IPS-15b (cell line): ENCODE measurements around the gene THNSL1.

Experiments
- H3K27me3 ChIP-seq: one replicate; pipeline ENCODE4 v1.6.1; 2013; ENCODE audit warnings: low read length; ENCODE audit not compliant: control insufficient read depth, insufficient read depth
- H3K36me3 ChIP-seq: one replicate; pipeline ENCODE4 v1.6.1; 2013; ENCODE audit warnings: low read length; ENCODE audit not compliant: control insufficient read depth, insufficient read depth
- H3K4me1 ChIP-seq: one replicate; pipeline ENCODE4 v1.6.1; 2013; ENCODE audit warnings: mild to moderate bottlenecking, low read length; ENCODE audit not compliant: control insufficient read depth, insufficient read depth
- H3K4me3 ChIP-seq: one replicate; pipeline ENCODE4 v1.5.1; 2013; ENCODE audit warnings: low read depth, low read length
- H3K9ac ChIP-seq: one replicate; pipeline ENCODE4 v1.6.1; 2013; ENCODE audit warnings: low read depth, mild to moderate bottlenecking, low read length
- H3K9me3 ChIP-seq: one replicate; pipeline ENCODE4 v1.6.1; 2013; ENCODE audit warnings: mild to moderate bottlenecking, low read length; ENCODE audit not compliant: control insufficient read depth, insufficient read depth

THNSL1 gene

DNA sequence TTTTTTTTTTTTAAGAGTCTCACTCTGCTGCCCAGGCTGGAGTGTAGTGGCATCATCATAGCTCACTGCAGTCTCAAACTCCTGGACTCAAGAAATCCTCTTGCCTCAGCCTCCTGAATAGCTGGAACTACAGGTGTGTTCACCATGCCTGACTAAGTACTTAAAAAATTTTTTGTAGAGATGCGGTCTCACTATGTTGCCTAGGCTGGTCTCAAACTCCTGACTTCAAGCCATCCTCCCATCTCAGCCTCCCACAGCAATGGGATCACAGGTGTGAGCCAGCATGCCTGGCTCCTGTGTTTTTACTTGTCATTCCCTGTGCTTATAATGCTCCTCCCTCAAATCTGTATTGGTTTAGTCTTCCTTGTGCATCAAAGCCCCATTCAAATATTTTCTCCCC, 46.7 kb downstream of the THNSL1 start:
- H3K36me3 ChIP-seq, result no peaks in the 10 kb centered on the region
- no peak overlapping the region for H3K4me3 ChIP-seq
- H3K9ac ChIP-seq, result no peak overlapping the region
- H3K27me3 ChIP-seq, result peaks cover 21% of the 10 kb centered on the region
- H3K4me1 ChIP-seq, result peaks cover 3% of the 10 kb centered on the region
- no peaks in the 10 kb centered on the region for H3K9me3 ChIP-seq

DNA sequence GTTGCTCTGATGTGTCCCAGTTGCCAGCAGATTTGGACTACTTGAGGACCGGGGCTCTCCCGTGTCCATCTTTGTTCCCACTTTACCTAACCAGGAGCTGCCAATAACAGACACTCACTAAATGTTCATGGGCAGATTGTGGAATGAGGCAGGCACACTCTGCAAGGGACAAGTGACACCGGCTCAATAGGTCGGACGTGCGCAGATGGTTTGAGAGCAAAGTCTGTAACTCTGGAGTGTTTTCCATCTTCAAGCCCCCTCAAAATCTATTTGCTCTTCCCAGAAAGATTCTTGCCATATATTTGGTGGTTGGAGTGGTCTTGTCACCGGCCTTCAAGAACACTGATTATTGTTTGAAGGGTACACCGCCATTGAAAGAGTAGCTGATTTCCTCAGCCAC, 47.2 kb downstream of the THNSL1 start:
- Histone ChIP-seq H3K9ac (no peak overlapping the region), H3K9me3 (no peaks in the 10 kb centered on the region), H3K4me3 (no peak overlapping the region), H3K27me3 (peaks cover 23% of the 10 kb centered on the region), H3K36me3 (no peaks in the 10 kb centered on the region), H3K4me1 (peaks cover 8% of the 10 kb centered on the region)

DNA sequence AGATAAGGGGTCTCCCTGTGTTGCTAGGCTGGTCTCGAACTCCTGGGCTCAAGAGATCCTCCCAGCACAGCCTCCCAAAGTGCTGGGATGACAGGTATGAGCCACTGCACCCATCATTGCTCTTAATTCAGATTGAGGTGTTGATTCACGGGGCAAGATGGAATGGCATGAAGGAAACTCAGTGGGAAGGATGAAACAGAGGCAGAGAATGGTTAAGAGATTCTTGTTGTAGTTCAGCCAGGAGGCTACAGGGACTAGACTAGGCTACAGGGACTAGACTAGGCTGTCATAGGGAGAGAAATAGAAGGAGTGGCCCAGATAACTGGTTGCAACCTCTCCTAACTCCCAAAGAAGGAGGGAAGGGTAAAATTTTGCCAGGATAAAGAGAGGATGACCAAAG, 48.0 kb downstream of the THNSL1 start:
- Histone ChIP-seq H3K27me3 (peaks cover 30% of the 10 kb centered on the region), H3K36me3 (no peaks in the 10 kb centered on the region), H3K4me1 (peaks cover 12% of the 10 kb centered on the region), H3K4me3 (no peak overlapping the region), H3K9me3 (no peaks in the 10 kb centered on the region), H3K9ac (no peak overlapping the region)

DNA sequence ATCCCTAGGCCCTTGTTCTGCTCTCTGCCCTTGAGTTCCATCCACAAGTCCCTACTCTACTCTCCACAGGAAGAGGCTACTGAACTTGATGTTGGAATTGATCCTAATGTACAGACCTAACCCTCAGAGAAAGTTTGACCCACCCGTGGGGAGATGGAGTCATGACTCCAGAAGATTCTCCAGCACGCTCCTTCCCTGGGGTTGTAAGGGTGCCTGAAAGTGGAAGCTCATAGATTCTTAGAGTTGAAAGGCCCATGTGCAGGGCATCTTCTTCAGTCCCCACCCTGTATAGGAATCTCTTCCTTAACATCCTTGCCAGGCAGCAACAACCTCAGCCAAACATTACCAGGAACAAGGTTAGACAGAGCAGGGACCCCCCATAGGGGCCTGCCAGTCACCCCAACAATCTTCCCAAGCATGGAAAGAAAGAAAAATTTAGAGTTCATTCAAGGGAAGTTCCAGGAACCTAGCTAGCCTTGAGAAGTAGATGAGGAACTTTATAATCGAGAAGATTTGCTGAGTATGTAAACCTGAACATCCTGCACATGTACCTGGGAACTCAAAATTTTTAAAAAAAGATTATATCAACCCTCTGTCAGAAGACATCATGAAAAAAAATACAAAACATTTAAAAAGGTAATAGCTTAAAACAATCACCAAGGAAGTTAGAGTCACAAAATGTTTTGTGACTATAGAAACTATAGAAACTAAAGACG, 49.5 kb downstream of the THNSL1 start:
- Histone ChIP-seq H3K9me3 (no peaks in the 10 kb centered on the region), H3K9ac (no peak overlapping the region), H3K27me3 (peaks cover 46% of the 10 kb centered on the region), H3K4me1 (peaks cover 12% of the 10 kb centered on the region), H3K36me3 (no peaks in the 10 kb centered on the region), H3K4me3 (no peak overlapping the region)

DNA sequence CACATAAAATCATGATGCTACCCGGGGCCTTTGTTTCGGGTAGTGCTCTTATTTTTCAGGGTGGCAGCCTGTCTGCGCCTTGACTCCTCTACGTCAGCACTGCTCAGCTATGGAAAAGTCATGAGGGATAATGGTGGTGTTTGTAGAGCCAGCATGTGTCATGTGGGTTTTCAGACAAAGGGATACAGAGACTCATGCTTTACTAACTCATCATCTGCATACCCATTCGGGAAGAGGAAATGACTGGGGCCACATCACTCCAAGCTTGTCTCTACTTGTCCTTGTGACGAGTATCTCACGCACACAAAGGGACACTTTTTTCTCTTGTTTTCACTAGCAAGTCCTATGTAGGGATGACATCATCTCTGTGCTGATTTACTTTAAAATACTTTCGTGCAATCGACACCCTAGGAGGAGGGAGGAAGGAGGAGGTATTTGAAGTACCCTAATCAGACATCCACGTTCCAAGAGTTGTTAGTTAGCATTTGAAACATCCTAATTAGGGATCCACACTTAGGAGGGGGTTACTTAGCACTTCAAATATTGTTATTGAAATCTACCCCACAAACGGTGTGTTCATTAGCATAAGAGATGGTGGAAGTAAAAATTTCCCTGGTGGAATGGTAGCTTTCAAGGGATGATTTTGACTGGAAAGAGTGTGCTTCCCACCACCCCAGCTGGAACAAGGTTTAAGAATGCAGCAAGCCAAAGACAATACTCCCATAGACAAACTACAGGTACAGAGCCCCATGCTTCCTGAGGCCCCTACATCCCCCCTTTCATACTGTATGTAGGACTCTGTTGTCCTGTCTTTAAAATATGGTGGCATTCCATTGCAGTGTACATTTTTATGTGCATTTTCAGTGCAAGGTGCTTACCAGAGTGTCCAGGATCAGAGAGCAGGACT, 52.0 kb downstream of the THNSL1 start:
- Histone ChIP-seq H3K9me3 (no peaks in the 10 kb centered on the region), H3K36me3 (no peaks in the 10 kb centered on the region), H3K9ac (no peak overlapping the region), H3K4me1 (peaks cover 12% of the 10 kb centered on the region), H3K27me3 (peaks cover 54% of the 10 kb centered on the region), H3K4me3 (peak overlapping the region; percentile 20)

DNA sequence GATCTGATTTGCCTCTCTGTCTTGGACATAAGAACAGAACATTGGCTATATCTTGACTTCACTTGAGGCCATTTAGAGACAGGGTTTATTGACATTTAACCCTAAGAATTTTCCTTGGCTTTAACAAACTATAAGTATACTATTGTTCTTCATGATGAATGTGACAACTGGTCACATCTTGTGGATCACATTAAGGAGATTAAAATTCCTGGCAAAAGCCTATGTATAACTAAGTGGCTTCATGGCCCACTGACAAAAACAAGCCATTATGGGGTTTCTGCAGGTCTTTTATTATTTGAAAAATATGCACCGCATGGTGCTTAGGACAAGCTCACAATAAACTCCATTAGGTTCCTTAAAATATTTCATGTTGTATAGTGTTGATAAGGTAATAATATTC, 54.8 kb downstream of the THNSL1 start:
- peaks cover 12% of the 10 kb centered on the region for H3K4me1 ChIP-seq
- peaks cover 54% of the 10 kb centered on the region for H3K27me3 ChIP-seq
- H3K9me3 ChIP-seq, result no peaks in the 10 kb centered on the region
- H3K9ac ChIP-seq, result no peak overlapping the region
- no peaks in the 10 kb centered on the region for H3K36me3 ChIP-seq
- H3K4me3 ChIP-seq, result no peak overlapping the region

DNA sequence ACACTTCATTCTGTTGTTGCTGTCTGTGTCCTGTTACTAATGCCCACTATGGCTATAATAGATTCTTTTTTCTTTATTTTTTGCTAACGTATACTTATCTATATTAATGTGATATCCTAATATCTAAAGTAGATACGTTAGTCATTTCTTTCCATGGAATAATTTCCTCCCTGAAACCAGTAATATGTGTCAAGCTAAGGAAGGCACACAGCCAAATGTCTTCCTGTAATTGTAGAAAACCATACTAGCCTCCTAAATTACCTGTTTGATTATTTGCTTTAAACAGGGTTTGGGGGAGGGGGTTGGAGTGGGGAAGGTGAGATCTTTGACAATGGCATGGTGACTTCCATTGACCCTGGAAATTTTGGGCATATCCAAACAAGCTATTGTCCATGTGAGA, 56.4 kb downstream of the THNSL1 start:
- no peaks in the 10 kb centered on the region for H3K9me3 ChIP-seq
- H3K36me3 ChIP-seq, result no peaks in the 10 kb centered on the region
- no peak overlapping the region for H3K4me3 ChIP-seq
- H3K4me1 ChIP-seq, result peaks cover 12% of the 10 kb centered on the region
- no peak overlapping the region for H3K9ac ChIP-seq
- peaks cover 41% of the 10 kb centered on the region for H3K27me3 ChIP-seq

DNA sequence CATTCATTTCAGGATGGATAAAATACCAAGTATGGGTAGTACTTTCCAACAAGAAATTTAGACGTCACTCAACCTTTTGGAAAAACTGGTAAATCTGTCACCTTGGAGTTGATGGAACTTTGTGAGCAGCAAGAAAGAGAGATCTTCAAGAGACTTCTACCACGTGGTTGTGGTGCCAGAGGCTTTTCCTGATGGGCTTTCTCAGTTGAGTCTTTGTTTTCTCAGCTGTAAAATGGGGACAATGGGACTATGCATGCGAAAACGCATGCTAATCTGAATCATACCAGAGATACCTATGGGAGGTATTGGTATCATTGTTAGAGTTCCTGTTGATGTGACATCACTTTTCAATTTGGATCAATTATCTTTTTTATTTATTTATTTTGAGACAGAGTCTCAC, 59.4 kb downstream of the THNSL1 start:
- Histone ChIP-seq H3K4me1 (peaks cover 4% of the 10 kb centered on the region), H3K27me3 (peaks cover 22% of the 10 kb centered on the region), H3K4me3 (no peak overlapping the region), H3K9me3 (no peaks in the 10 kb centered on the region), H3K36me3 (no peaks in the 10 kb centered on the region), H3K9ac (no peak overlapping the region)
